Activated CD4-positive, alpha-beta T cell treated with anti-CD3 and anti-CD28 coated beads, Interleukin-2, Interleukin-6, amounts not matched to agents 100 ng/mL and 50 ng/mL, durations not matched to agents 16 hours and 8 hours (primary cell): ENCODE data around the gene MMAB.
A peak's percentile ranks its signal among the peaks of the same experiment; 100 is the strongest.

Experiments used
- DNase-seq: peaks from one replicate; pipeline ENCODE4 v3.0.0-alpha.2; 2020

The MMAB gene

DNA sequence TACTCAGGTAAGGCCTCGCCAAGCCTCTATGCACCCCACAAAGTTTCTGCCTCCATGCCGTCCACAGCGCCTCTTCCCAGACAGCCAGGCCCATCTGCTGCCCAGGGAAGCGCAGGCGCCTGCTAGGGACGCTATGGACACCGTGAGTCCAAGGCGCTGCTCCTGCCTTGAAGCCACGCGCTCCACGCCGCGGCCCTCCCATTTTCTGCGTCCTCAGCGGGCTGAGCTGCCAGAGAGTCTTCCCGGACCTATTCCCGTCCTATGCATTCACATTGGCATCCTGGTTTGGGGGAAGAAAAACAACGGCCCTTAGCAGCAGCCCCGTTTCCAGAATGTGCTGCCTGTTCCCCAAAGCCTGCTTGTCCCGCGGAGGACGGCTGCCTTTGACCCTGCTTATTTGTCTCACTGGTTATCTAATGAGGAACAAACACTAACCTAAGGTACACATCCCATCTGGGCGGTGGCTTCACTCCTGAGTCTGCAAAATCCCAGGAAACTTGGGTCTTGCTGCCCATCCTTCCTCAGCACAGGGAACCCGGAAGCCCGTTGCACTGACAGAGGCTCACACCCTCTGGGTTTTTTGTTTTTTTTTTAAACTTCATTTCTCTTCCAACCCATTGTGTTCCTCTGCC, 38.0 kb downstream of the MMAB start:
- DNase-seq = no peak

GRCh38 chr12:109534456-109534855, 38.8 kb downstream of the MMAB start:
- no peak for DNase-seq

DNA sequence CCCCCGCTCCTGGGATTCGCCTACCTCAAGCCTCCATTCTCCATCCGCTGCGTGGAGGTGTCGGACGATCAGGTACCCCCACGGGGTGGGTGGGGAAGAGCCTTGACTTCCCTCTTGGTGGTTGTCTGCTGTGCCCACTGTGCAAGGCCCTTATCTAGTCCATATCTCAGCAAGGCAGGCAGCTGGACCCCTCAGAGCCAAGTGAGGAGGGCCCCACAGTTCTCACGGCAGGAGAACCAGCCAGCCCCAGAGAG, 39.9 kb downstream of the MMAB start:
- DNase-seq = no peak

DNA sequence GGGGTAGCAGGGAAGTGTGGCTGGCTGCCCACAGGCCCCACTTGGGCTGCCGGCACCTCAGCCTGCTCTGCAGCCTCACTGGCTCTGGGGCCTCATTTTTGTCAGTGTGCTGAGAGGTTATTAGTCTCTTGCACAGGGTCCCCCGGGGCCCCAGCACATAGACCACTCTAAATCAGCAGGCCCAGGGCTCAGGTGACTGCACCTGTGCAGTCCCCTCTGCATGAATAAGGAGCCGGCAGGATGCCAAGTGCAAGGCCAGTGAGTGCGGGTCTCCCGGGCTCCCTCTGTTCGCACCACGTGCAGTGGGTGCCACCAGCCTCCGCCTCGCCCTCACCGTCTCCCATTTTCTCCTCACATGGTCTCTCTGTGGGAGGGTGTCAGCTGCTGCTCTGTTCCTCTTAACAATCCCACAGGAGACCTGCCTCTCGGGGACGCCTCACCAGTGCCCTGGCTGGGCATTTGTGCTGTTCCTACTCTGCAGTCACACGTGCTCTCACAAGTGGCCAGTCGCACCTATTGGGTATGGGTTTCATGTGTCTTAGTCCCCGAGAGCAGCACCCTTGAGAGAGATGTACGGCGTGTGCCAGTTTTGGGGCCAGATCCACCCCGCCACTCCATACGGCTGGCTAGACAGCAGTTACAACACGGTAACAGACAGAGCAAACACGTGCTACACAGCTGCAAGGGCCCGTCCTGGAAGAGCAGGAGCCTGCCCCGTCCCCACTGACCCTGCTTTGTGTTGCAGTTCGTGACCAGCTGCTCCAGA, 40.4 kb downstream of the MMAB start:
- no peak for DNase-seq

DNA sequence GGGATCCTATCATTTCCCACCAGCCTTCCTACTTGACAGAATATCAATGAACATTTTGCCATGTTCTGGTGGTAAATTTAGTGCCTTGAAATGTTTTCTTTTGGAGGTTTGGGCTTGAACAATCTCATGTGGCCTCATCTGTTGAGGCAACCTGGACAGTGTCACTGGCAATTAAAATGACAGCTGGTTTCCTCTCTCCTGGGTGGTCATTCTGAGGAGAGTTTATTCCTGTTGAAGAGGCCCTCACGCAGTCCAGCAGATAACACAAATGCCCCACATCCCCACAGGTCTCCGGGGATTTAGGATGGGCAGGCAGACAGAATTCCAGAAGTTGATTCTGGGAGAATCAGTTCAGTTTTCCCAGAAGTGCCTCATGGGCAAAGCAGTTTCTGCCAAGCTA, 41.9 kb downstream of the MMAB start:
- no peak for DNase-seq

DNA sequence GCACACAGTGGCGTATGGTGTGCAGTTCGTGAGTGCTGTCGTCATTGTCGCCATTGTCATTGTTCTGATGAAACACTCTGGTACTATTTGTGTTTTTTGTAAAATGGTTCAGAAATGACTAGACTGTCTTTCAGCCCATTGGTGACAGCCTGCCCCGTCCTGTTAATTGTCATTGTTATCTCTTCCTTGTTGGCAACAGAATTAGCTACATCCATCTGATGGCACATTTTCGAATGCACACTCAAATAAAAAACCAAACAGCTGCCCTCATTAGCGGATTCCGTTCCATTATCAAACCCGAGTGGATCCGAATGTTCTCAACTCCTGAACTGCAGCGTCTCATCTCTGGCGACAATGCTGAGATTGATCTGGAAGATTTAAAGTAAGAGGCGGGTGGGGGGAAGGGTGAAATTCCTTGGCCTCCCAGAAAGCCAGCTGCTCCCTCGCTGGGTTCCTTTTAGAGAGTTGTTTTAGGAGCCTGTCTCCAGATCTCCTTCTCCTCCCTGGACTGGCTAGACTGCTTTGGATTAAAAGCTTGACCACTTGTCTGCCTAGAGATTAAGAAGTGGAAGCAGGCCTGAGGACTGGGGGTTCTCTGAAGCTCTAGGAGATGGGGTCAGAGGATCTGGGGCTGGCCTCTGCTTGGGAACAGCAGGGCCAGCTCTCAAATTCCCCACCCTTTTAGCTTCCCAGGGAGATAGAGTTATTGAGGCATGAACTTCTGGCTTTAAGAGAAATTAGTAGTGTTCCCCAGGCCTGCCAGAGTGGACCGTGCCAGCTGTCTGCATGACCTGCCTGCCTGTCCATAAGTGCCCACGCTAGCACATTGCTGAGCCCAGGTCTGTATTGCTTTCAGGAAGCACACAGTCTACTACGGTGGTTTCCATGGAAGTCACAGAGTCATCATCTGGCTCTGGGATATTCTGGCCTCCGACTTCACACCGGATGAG, 43.3 kb downstream of the MMAB start:
- DNase-seq = no peak

- no peak for DNase-seq
These were observed 45.7 kb downstream of the MMAB start for GRCh38 chr12:109527489-109528123.

DNA sequence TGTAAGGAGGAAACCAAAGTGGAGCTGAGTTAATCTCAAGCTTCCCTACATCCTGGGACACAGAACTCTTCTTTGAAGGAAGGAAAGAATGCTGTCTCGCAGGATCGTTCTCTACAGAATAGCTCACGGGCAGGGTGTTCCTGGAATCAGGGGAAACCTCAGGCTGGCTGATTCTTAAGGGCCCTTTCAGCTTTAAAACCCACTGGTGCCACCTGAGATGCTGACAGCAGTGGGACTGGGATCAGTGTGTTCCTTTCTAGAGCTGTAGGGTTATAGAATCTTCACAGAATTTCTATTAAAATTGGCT, 48.1 kb downstream of the MMAB start:
- no peak for DNase-seq

GRCh38 chr12:109524466-109525278, 48.6 kb downstream of the MMAB start:
- DNase-seq = no peak

GRCh38 chr12:109523504-109523903, 49.8 kb downstream of the MMAB start:
- DNase-seq = no peak

GRCh38 chr12:109523071-109523470, 50.2 kb downstream of the MMAB start:
- no peak for DNase-seq

DNA sequence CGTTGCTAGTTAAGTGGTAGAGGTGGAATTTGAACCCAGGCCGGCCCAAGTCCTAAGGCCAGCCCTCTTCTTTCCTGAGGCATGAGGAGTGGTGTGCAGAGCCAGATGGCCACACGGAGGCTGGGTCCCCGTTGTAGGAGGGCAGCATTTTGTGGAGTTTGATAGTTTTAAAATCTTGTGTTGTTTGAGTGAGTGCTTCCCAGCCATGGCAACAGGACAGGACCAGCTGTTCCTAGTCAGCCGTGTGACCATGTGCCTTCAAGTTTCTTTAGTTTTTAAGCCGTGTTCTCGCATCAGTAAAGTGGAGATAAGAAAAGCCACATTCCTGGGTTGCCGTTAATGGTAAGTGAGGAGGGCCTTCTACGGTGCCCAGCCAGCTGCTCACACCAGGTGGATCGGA, 51.5 kb downstream of the MMAB start:
- DNase-seq = no peak

DNA sequence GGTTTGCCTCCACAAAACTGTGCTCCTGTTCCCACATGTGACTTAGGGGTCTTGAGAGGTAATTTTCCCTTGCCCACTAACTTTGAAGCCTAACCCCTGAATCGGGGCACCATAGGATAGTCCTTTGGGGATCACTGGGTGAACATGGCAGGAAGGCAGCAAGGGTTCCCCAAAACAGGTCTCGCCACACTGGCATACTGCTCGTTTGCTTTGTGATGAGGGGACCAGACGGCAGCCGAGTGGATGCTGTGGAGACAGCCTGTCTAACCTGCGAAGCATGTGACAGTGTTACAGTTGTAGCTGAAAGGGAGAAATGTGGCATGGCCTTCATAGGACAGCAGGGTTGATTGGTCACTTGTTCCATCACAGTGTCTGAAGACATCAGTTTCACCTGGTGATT, 53.5 kb downstream of the MMAB start:
- DNase-seq = no peak

DNA sequence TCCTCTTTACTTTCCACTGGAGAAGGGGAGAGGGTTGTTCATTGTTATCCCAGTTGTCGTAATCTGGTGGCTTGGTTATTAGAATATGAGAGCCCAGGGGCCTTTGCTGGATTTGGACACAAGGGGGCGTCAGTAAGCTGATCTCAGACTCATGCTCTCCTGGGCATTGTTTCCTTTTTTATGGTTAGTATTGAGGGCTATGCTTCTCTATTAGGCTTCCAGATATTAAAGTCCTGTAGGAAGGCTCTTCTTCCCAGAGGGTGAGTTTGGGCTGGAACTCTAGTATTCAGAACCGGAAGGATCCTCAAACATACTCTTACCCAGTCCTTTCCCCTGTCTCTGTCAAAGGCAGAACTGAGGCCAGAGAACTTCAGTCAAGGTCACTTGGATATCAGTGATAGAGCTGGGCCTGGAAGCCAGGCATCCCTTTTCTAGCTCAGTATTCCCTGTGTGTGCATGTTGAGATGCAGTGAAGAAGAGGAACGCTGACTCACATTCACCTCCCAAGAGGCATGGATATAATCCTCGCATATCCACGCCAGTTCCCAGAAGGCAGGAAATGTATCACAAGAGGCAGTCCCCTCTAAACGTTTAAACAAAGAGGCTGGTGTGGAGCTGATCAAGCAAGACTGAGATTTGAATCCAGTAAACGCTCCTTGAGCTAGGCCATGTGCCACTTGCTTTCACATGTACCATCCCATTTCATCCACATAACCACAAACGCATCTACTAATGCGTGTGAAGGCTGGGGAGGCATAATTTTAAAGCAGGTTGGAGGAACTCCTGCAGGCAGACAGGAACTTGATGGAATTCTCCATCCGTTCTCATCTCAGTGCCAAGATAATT, 54.3 kb downstream of the MMAB start:
- peak; percentile 70 for DNase-seq

- no peak for DNase-seq
These were observed 55.7 kb downstream of the MMAB start for GRCh38 chr12:109517619-109518018.

DNA sequence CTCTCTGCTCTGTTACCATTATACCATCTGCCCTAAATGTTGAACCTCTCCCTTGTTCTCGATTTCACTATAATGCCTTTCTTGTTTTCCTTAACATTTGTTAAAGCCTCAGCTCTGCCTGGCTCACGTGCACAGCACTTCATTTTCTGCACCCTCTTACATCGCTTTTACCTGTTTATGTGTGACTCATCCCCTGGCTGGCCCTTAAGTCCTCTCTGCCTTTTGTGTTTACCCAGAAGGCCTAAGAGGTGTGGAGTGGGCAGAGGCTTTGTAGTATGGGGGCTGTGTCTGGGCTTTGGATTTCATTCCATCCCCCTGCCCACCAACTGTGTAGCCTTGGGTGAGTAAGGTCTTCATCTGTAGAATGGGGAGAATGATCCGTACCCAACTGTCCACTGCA, 59.3 kb downstream of the MMAB start:
- DNase-seq = no peak

- no peak for DNase-seq
These were observed 60.3 kb downstream of the MMAB start for GRCh38 chr12:109513051-109513450.

GRCh38 chr12:109512608-109513007, 60.7 kb downstream of the MMAB start:
- no peak for DNase-seq

DNA sequence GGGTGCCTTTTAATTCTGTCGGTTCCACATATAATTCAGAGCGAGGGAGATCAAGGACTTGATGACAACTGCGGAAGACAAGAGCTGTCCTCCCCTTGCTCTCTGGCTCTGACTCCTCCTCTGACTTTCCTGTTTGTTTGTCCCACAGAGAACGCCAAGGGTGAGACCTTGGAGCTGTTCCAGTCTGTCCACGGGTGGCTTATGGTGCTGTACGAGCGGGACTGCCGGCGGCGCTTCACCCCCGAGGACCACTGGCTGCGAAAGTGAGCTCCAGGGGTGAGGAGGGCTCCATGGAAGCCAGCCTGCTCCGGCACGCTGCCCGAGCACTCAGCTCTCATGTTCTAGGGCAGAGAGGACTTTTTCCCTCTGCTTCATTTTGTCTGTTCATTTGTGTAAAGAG, 63.1 kb downstream of the MMAB start:
- DNase-seq = no peak

DNA sequence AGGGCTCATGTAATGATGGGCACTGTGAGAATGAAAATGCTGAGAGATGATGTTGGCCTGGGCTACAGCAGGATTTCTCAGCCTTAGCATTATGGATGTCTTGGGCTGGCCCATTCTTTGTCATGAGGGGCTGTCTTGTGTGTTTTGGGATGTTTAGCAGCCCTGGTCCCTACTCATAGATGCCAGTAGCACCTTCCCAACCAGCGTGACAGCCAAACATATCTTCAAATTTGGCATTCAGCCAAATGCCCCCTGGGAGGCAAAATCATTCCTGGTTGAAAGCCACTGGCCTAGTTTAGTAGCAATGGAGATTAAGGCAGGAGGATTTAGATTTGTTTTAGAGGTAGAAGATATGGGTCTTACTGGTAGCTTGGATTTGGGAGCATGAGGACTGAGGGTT, 69.2 kb downstream of the MMAB start:
- no peak for DNase-seq
